Karpas-422 (cell line): ENCODE data around the gene PICK1. TPM values are rescaled to one million over a fixed set of nuclear protein-coding genes. Genes with fewer than 3 reads are reported as not detected.

Source experiments
- DNase-seq: peaks from one replicate; pipeline ENCODE4 v3.0.0-alpha.2; 2015
- H2AFZ ChIP-seq: fragments of 200-600 bp; sonication (generic); 2 replicates; pipeline ENCODE4 v1.6.1; 2014; ENCODE audit warnings: antibody characterized with exemption, low read length, mixed read lengths
- H3K27ac ChIP-seq: fragments of 200-600 bp; sonication (generic); 2 replicates; pipeline ENCODE4 v1.5.1; 2014; ENCODE audit warnings: mild to moderate bottlenecking, low read length, moderate library complexity
- H3K27me3 ChIP-seq: fragments of 200-600 bp; sonication (generic); 2 replicates; pipeline ENCODE4 v1.6.1; 2014; ENCODE audit warnings: low read length, mixed read lengths
- H3K36me3 ChIP-seq: fragments of 200-600 bp; sonication (generic); 2 replicates; pipeline ENCODE4 v1.6.1; 2014; ENCODE audit warnings: low read length, mixed read lengths; ENCODE audit not compliant: insufficient read depth
- H3K4me1 ChIP-seq: fragments of 200-600 bp; sonication (generic); 2 replicates; pipeline ENCODE4 v1.6.1; 2014; ENCODE audit warnings: mild to moderate bottlenecking, low read length, mixed read lengths
- H3K4me2 ChIP-seq: fragments of 200-600 bp; sonication (generic); 2 replicates; pipeline ENCODE4 v1.6.1; 2014; ENCODE audit warnings: low read length, low read depth, mild to moderate bottlenecking; ENCODE audit not compliant: poor library complexity, severe bottlenecking
- H3K4me3 ChIP-seq: fragments of 200-600 bp; sonication (generic); 2 replicates; pipeline ENCODE4 v1.5.1; 2014; ENCODE audit warnings: mild to moderate bottlenecking, antibody characterized with exemption, low read length, mixed read lengths
- H3K79me2 ChIP-seq: fragments of 200-600 bp; sonication (generic); 2 replicates; pipeline ENCODE4 v1.6.1; 2014; ENCODE audit warnings: mild to moderate bottlenecking, low read length, mixed read lengths
- H3K9ac ChIP-seq: fragments of 200-600 bp; sonication (generic); 2 replicates; pipeline ENCODE4 v1.6.0; 2014; ENCODE audit warnings: low read length
- H3K9me2 ChIP-seq: fragments of 200-600 bp; sonication (generic), shearing (Covaris generic); replicated peaks from 2 replicates; pipeline ENCODE4 v1.6.0; 2014; ENCODE audit warnings: mild to moderate bottlenecking, low read length, moderate library complexity; ENCODE audit not compliant: insufficient read depth
- H3K9me3 ChIP-seq: fragments of 300-700, 200-600 bp; sonication (generic); 2 replicates; pipeline ENCODE4 v1.6.1; 2014; ENCODE audit warnings: low read length, mixed read lengths
- H4K20me1 ChIP-seq: fragments of 200-600 bp; sonication (generic); 2 replicates; pipeline ENCODE4 v1.6.1; 2014; ENCODE audit warnings: mild to moderate bottlenecking, antibody characterized with exemption, low read length, low read depth; ENCODE audit not compliant: insufficient read depth
- total RNA-seq: library from RNA; depleted of rRNA; stranded (reverse); fragments of >200 nt; shearing (Covaris generic); gene quantifications from 2 replicates; pipeline ENCODE4 v1.2.3, GENCODE V29; 2014; ENCODE audit warnings: low replicate concordance; rRNA removed

Gene PICK1
- total RNA-seq, result 11.0 and 29.2 TPM in 2 replicates

- peak; percentile 93 for DNase-seq
- Histone ChIP-seq H3K4me3 (peak within 1 kb of the TSS; percentile 82), H3K9me2 (no peaks in the 10 kb centered on the region), H3K27ac (peak within 1 kb of the TSS; percentile 52; the same call in 1 of the 2 replicates), H3K27me3 (no peaks in the 10 kb centered on the region), H3K9ac (peak within 1 kb of the TSS; percentile 79), H3K36me3 (no peaks in the 10 kb centered on the region), H3K79me2 (peaks cover 3% of the 10 kb centered on the region; the same call in 1 of the 2 replicates), H4K20me1 (no peaks in the 10 kb centered on the region), H3K4me1 (peaks cover 22% of the 10 kb centered on the region), H3K9me3 (no peaks in the 10 kb centered on the region), H3K4me2 (peak within 1 kb of the TSS; percentile 85), H2AFZ (peak within 1 kb of the TSS; percentile 95)
Measured at GRCh38 chr22:38056969-38057891, at the start of gene PICK1. PICK1 (plus strand) TSS chr22:38057404; CDS start chr22:38057810, 406 bp downstream.

DNA sequence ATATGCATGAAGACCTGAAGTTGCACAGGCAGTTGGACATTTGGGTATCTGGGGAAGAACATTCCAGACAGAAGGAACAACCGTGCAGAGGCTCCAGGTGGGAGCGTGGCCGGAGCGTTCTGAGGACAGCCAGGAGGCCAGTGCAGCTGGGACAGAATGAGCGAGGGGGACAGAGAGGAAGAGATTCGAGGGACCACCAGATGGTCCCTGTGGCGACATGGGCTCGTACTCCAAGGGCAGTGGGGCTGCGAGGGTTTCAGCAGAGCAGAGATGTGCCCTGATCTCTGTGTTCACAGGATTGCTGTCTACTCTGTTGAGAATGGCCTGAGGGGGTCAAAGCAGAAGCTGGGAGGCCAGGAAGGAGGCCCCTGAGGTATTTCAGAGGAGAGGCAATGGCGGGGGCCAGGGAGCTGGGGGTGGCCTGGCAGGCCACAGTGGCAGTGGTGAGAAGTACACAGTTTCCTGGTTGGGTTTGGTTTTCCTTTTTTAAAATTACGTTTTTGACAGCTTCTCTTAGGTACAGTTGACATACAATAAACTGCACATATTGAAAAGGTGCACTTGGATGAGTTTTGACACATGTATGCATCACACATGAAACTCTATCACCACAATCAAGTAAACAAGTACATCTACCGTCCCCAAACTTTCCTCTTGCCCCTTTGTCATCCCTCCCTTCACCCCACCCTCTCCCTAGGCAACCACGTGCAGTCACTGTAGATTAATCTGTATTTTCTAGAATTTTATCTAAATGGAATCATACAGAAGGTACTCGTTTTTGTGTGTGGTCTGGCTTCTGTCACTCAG is 48.0 kb upstream of the PICK1 start:
- no peaks in the 10 kb centered on the region for H3K27me3 ChIP-seq
- H3K9me2 ChIP-seq, result no peaks in the 10 kb centered on the region
- no peak overlapping the region for H3K27ac ChIP-seq
- no peaks in the 10 kb centered on the region for H3K36me3 ChIP-seq
- H3K79me2 ChIP-seq, result no peaks in the 10 kb centered on the region
- DNase-seq, result no peak
- no peak overlapping the region for H3K4me3 ChIP-seq
- H3K4me1 ChIP-seq, result no peaks in the 10 kb centered on the region
- no peak overlapping the region for H3K4me2 ChIP-seq
- H3K9me3 ChIP-seq, result no peaks in the 10 kb centered on the region
- no peak overlapping the region for H2AFZ ChIP-seq
- no peaks in the 10 kb centered on the region for H4K20me1 ChIP-seq
- no peak overlapping the region for H3K9ac ChIP-seq

- H3K4me2 ChIP-seq, result no peak overlapping the region
- H4K20me1 ChIP-seq, result no peaks in the 10 kb centered on the region
- no peak overlapping the region for H3K4me3 ChIP-seq
- no peak overlapping the region for H3K9ac ChIP-seq
- no peaks in the 10 kb centered on the region for H3K27me3 ChIP-seq
- H3K4me1 ChIP-seq, result no peaks in the 10 kb centered on the region
- H2AFZ ChIP-seq, result no peak overlapping the region
- no peaks in the 10 kb centered on the region for H3K9me3 ChIP-seq
- no peaks in the 10 kb centered on the region for H3K9me2 ChIP-seq
- H3K27ac ChIP-seq, result no peak overlapping the region
- H3K36me3 ChIP-seq, result no peaks in the 10 kb centered on the region
- no peaks in the 10 kb centered on the region for H3K79me2 ChIP-seq
- no peak for DNase-seq
Measured at GRCh38 chr22:38012604-38013072, 44.6 kb upstream of the PICK1 start.

DNA sequence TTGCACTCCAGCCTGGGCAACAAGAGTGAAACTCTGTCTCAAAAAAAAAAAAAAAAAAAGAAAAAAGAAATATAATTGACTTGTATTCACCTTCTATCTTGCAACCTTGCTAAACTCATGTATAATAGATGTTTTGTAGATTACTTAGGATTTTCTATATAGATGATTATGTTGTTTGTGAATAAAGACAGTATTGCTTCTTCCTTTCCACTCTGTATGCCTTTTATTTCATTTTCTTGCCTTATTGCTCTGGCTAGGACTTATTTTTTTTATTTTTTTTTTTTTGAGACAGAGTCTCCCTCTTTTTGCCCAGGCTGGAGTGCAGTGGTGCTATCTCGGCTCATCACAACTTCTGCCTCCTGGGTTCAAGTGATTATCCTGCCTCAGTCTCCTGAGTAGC is 43.1 kb upstream of the PICK1 start:
- Histone ChIP-seq H3K4me2 (no peak overlapping the region), H3K79me2 (no peaks in the 10 kb centered on the region), H3K9ac (no peak overlapping the region), H3K4me3 (no peak overlapping the region), H3K27ac (no peak overlapping the region), H3K27me3 (no peaks in the 10 kb centered on the region), H4K20me1 (no peaks in the 10 kb centered on the region), H3K9me2 (no peaks in the 10 kb centered on the region), H3K4me1 (peaks cover 4% of the 10 kb centered on the region; the same call in 1 of the 2 replicates), H3K36me3 (no peaks in the 10 kb centered on the region), H2AFZ (no peak overlapping the region), H3K9me3 (no peaks in the 10 kb centered on the region)
- no peak for DNase-seq

- Histone ChIP-seq H3K9me3 (no peaks in the 10 kb centered on the region), H4K20me1 (no peaks in the 10 kb centered on the region), H3K4me2 (no peak overlapping the region), H3K9ac (no peak overlapping the region), H3K36me3 (no peaks in the 10 kb centered on the region), H3K27ac (no peak overlapping the region), H3K27me3 (no peaks in the 10 kb centered on the region), H3K4me3 (no peak overlapping the region), H2AFZ (no peak overlapping the region), H3K9me2 (no peaks in the 10 kb centered on the region), H3K79me2 (no peaks in the 10 kb centered on the region), H3K4me1 (peaks cover 6% of the 10 kb centered on the region; the same call in 1 of the 2 replicates)
- no peak for DNase-seq
Measured at GRCh38 chr22:38016182-38017151, 40.7 kb upstream of the PICK1 start.

- no peak overlapping the region for H3K4me2 ChIP-seq
- no peaks in the 10 kb centered on the region for H3K36me3 ChIP-seq
- no peak overlapping the region for H3K27ac ChIP-seq
- H3K27me3 ChIP-seq, result no peaks in the 10 kb centered on the region
- no peak for DNase-seq
- no peak overlapping the region for H3K9ac ChIP-seq
- H3K9me2 ChIP-seq, result no peaks in the 10 kb centered on the region
- H3K4me3 ChIP-seq, result no peak overlapping the region
- H2AFZ ChIP-seq, result no peak overlapping the region
- H3K9me3 ChIP-seq, result no peaks in the 10 kb centered on the region
- H3K79me2 ChIP-seq, result no peaks in the 10 kb centered on the region
- no peaks in the 10 kb centered on the region for H4K20me1 ChIP-seq
- H3K4me1 ChIP-seq, result peaks cover 6% of the 10 kb centered on the region; the same call in 1 of the 2 replicates
Measured at GRCh38 chr22:38017272-38017920, 39.8 kb upstream of the PICK1 start.
